Mesendoderm (in vitro differentiated cells): ENCODE results near the gene TAB2.

Source experiments
- DNase-seq: peaks from one replicate; pipeline ENCODE4 v3.0.0; 2013
- H2AK5ac ChIP-seq: 2 replicates; pipeline ENCODE4 v1.6.1; 2013; ENCODE audit warnings: low read length, inconsistent platforms
- H2BK120ac ChIP-seq: 2 replicates; pipeline ENCODE4 v1.6.1; 2013; ENCODE audit warnings: low read depth, mild to moderate bottlenecking, low read length, moderate library complexity, mixed read lengths
- H2BK15ac ChIP-seq: replicated peaks from 2 replicates; pipeline ENCODE4 v1.6.1; 2013; ENCODE audit warnings: low read depth, mild to moderate bottlenecking, moderate library complexity
- H2BK5ac ChIP-seq: 2 replicates; pipeline ENCODE4 v1.6.1; 2013; ENCODE audit warnings: low read length, inconsistent platforms
- H3K18ac ChIP-seq: 2 replicates; pipeline ENCODE4 v1.6.1; 2013; ENCODE audit warnings: mild to moderate bottlenecking, low read length, mixed read lengths
- H3K23ac ChIP-seq: one replicate; pipeline ENCODE4 v1.6.1; 2013; ENCODE audit warnings: low read length
- H3K27ac ChIP-seq: 2 replicates; pipeline ENCODE4 v1.5.1; 2013; ENCODE audit warnings: low read depth, mild to moderate bottlenecking, inconsistent platforms, low read length, moderate library complexity
- H3K27me3 ChIP-seq: 2 replicates; pipeline ENCODE4 v1.6.1; 2013; ENCODE audit warnings: low read length, control low read depth, mild to moderate bottlenecking, inconsistent platforms; ENCODE audit not compliant: insufficient read depth, poor library complexity
- H3K36me3 ChIP-seq: 2 replicates; pipeline ENCODE4 v1.6.1; 2013; ENCODE audit warnings: low read length, inconsistent platforms; ENCODE audit not compliant: control insufficient read depth, insufficient read depth
- H3K4ac ChIP-seq: one replicate; pipeline ENCODE4 v1.6.1; 2013; ENCODE audit warnings: low read depth, mild to moderate bottlenecking, low read length, moderate library complexity
- H3K4me1 ChIP-seq: 2 replicates; pipeline ENCODE4 v1.6.1; 2013; ENCODE audit warnings: low read depth, low read length, inconsistent platforms; ENCODE audit not compliant: control insufficient read depth
- H3K4me2 ChIP-seq: 2 replicates; pipeline ENCODE4 v1.6.1; 2013; ENCODE audit warnings: low read length
- H3K4me3 ChIP-seq: 2 replicates; pipeline ENCODE4 v1.5.1; 2013; ENCODE audit warnings: mild to moderate bottlenecking, low read length
- H3K56ac ChIP-seq: one replicate; pipeline ENCODE4 v1.6.1; 2013; ENCODE audit warnings: low read length
- H3K79me1 ChIP-seq: 2 replicates; pipeline ENCODE4 v1.6.1; 2013; ENCODE audit warnings: low read length, inconsistent platforms
- H3K79me2 ChIP-seq: 2 replicates; pipeline ENCODE4 v1.6.1; 2013; ENCODE audit warnings: mild to moderate bottlenecking, low read length; ENCODE audit not compliant: control insufficient read depth, insufficient read depth
- H3K9ac ChIP-seq: 2 replicates; pipeline ENCODE4 v1.6.1; 2013; ENCODE audit warnings: low read length, inconsistent platforms
- H4K5ac ChIP-seq: one replicate; pipeline ENCODE4 v1.6.1; 2013; ENCODE audit warnings: low read length
- H4K8ac ChIP-seq: one replicate; pipeline ENCODE4 v1.6.1; 2013; ENCODE audit warnings: low read depth, mild to moderate bottlenecking, control low read depth, low read length, moderate library complexity
- WGBS: extraction: QIAGEN DNeasy Blood & Tissue Kit; methylation state at CpG from one replicate; pipeline ENCODE4 v1.1.7; 2013; ENCODE audit warnings: low lambda C conversion rate, missing lambda C conversion rate; ENCODE audit not compliant: insufficient coverage; ENCODE audit errors: extremely low coverage; 5-methylcytosine and 5-hydroxymethylcytosine counted together

The TAB2 gene

DNA sequence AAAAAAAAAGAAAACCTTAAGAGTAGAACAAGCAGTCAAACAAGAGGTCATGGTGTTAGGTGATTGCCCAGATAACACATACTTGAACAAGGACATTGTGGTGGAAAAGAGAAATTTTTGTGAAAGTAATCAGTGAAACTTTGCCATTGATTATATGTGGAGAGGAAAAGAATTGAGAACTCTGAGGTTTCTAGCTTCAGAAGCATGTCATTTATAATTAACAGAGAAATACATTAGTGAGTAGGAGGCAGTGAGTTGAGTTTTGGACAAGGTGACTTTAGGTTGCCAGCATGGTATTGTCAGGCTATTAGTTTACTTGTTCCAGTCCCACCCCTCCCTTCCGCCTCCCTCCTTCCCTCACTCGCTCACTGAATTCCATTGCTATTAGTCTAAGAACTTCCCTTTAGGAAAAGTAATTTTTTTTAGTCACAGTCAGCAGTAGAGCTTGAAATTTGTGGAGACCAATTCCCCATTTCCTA lies 17.2 kb downstream of the TAB2 start:
- Histone ChIP-seq H3K27ac (no peak overlapping the region), H2AK5ac (no peak overlapping the region)
- WGBS = no CpG with 5 or more reads among the region's 2 CpGs

DNA sequence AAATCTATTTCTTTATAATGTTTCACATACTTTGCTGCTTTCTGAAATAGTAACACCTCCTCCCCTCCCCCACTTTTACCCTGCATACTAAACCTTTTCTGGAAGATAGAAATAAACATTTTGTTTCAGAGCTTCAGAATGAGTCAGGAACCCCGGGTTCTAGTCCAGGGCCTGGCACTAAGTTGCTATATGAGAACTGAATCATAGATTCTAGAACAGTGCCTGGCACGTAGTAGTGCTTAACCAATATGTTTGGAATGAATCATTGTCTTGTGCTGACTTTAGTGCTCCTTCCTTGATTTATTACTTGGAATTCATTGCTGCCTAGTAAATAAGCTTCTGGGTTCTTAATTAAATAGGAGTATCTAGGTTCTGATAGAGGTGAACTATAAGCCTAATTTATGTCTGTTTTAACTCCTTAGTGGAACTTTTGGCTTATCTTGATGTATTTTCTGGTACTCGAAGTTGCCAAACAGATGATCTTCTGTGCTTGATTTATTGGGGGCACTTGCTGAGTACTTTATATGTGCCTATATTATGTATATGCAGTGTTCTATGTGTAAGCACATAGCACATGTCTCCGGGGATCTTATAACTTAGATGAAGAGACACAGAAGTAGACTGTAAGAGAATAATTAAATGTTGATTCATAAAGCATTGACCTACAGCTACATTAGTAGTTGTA lies 18.6 kb downstream of the TAB2 start:
- no peak overlapping the region for H4K5ac ChIP-seq
- no peak overlapping the region for H2BK15ac ChIP-seq
- H4K8ac ChIP-seq = no peak overlapping the region
- H3K18ac ChIP-seq = peak overlapping the region; percentile 68
- H2AK5ac ChIP-seq = no peak overlapping the region
- H3K27me3 ChIP-seq = no peaks in the 10 kb centered on the region
- DNase-seq = no peak
- H3K36me3 ChIP-seq = no peaks in the 10 kb centered on the region
- peaks cover 65% of the 10 kb centered on the region for H3K79me2 ChIP-seq
- no peak overlapping the region for H3K4me3 ChIP-seq
- no peak overlapping the region for H3K9ac ChIP-seq
- H2BK120ac ChIP-seq = no peak overlapping the region
- H3K56ac ChIP-seq = no peak overlapping the region
- peaks cover 5% of the 10 kb centered on the region for H3K79me1 ChIP-seq
- H3K23ac ChIP-seq = no peak overlapping the region
- H3K4me1 ChIP-seq = no peaks in the 10 kb centered on the region
- WGBS = no CpG with 5 or more reads among the region's 4 CpGs
- no peak overlapping the region for H3K4ac ChIP-seq
- H3K27ac ChIP-seq = no peak overlapping the region
- no peak overlapping the region for H3K4me2 ChIP-seq
- no peak overlapping the region for H2BK5ac ChIP-seq

More for the DNA sequence above, 17.2 kb downstream of the TAB2 start:
- Histone ChIP-seq H4K5ac (no peak overlapping the region), H3K4me1 (no peaks in the 10 kb centered on the region), H3K4me3 (no peak overlapping the region), H3K9ac (no peak overlapping the region), H2BK120ac (no peak overlapping the region), H3K23ac (no peak overlapping the region), H3K36me3 (no peaks in the 10 kb centered on the region), H3K18ac (no peak overlapping the region), H3K79me1 (peaks cover 5% of the 10 kb centered on the region), H3K27me3 (no peaks in the 10 kb centered on the region), H4K8ac (no peak overlapping the region), H2BK15ac (no peak overlapping the region), H3K56ac (no peak overlapping the region), H3K4ac (no peak overlapping the region), H2BK5ac (no peak overlapping the region), H3K4me2 (no peak overlapping the region), H3K79me2 (peaks cover 75% of the 10 kb centered on the region)
- DNase-seq = peak; percentile 58

DNA sequence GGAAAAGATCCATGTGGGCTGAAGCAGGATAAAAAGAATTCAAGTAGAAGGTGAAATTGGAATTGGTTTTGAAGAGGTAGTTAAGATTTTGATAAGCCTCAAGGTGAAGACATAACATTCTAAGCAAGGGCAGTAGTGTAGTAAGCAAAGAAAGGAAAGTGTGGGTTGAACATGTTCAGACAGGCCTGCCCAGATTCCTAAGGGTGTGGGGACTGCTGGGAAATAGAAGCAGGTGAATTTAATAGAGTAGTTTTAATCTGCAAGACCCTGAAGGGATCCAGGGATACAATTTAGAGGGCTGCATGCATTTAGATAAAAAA lies 19.1 kb downstream of the TAB2 start:
- no peaks in the 10 kb centered on the region for H3K4me1 ChIP-seq

DNA sequence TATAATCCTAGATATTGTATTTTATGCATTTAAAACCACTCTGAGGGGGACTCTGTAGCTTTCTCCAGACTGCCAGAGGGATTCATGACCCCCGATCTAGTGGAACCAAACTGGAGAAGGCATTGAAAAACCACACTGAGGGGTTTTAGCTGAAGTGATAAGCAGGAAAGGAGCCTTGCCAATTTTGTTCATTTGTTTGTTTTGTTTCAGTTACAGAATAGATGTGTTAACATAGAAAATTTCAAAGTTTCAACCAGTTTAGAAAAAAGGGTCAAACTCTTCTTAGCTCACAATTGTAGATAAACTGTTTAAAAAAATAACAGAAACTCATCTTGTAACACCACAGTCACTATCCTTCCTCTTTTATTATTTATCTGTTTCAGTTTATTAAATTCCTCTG lies 19.8 kb downstream of the TAB2 start:
- Histone ChIP-seq H4K5ac (no peak overlapping the region), H2AK5ac (no peak overlapping the region), H3K79me2 (peaks cover 62% of the 10 kb centered on the region), H3K4ac (no peak overlapping the region), H2BK5ac (no peak overlapping the region), H3K27ac (no peak overlapping the region), H3K4me1 (no peaks in the 10 kb centered on the region), H3K18ac (no peak overlapping the region), H2BK120ac (no peak overlapping the region), H4K8ac (no peak overlapping the region), H3K36me3 (no peaks in the 10 kb centered on the region), H3K27me3 (no peaks in the 10 kb centered on the region), H3K4me2 (no peak overlapping the region), H3K23ac (no peak overlapping the region), H2BK15ac (no peak overlapping the region), H3K56ac (no peak overlapping the region), H3K79me1 (peaks cover 5% of the 10 kb centered on the region), H3K4me3 (no peak overlapping the region), H3K9ac (no peak overlapping the region)
- WGBS = no CpG with 5 or more reads among the region's 1 CpG
- DNase-seq = no peak

More for the DNA sequence above, 19.1 kb downstream of the TAB2 start:
- no peak overlapping the region for H2AK5ac ChIP-seq
- no peak overlapping the region for H2BK120ac ChIP-seq
- H3K79me2 ChIP-seq = peaks cover 65% of the 10 kb centered on the region
- H4K5ac ChIP-seq = no peak overlapping the region
- no peak overlapping the region for H3K9ac ChIP-seq
- H3K4me2 ChIP-seq = no peak overlapping the region
- no peak for DNase-seq
- no peak overlapping the region for H3K23ac ChIP-seq
- H2BK15ac ChIP-seq = no peak overlapping the region
- H3K36me3 ChIP-seq = no peaks in the 10 kb centered on the region
- no peak overlapping the region for H3K4ac ChIP-seq
- H2BK5ac ChIP-seq = no peak overlapping the region
- peaks cover 5% of the 10 kb centered on the region for H3K79me1 ChIP-seq
- H3K18ac ChIP-seq = no peak overlapping the region
- H3K56ac ChIP-seq = no peak overlapping the region
- H3K27me3 ChIP-seq = no peaks in the 10 kb centered on the region
- no peak overlapping the region for H4K8ac ChIP-seq
- no peak overlapping the region for H3K4me3 ChIP-seq
- no peak overlapping the region for H3K27ac ChIP-seq

DNA sequence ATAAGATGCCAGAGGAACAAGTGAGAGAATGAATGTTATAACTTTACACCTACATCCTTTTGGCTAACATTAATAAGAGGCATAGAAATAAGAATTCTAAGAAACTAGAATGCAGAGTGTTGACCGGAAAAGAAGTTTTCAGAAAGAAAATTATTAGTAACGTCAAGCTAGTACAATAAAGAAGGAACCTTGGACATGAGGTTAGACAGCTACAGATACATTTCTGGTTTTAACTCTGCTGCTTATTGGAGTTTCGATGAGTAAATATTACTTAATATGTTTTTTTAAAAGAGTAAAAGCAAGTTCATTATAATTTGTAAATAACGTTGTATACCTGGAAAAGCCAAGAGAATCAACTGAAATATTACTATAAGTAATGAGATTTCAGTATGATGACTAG lies 22.7 kb downstream of the TAB2 start:
- H3K27ac ChIP-seq = no peak overlapping the region
- H3K79me1 ChIP-seq = no peaks in the 10 kb centered on the region
- no peak overlapping the region for H3K4me3 ChIP-seq
- no peak overlapping the region for H3K56ac ChIP-seq
- H3K27me3 ChIP-seq = no peaks in the 10 kb centered on the region
- H3K9ac ChIP-seq = no peak overlapping the region
- no peak for DNase-seq
- H3K79me2 ChIP-seq = peaks cover 51% of the 10 kb centered on the region
- H3K36me3 ChIP-seq = no peaks in the 10 kb centered on the region
- H4K8ac ChIP-seq = no peak overlapping the region
- H3K4me1 ChIP-seq = no peaks in the 10 kb centered on the region
- no peak overlapping the region for H4K5ac ChIP-seq
- no peak overlapping the region for H2AK5ac ChIP-seq
- H2BK5ac ChIP-seq = no peak overlapping the region
- H3K23ac ChIP-seq = no peak overlapping the region
- H3K4me2 ChIP-seq = no peak overlapping the region
- H3K18ac ChIP-seq = no peak overlapping the region
- WGBS = 100% methylated on average over 2 of the region's 4 CpGs
- H3K4ac ChIP-seq = no peak overlapping the region
- H2BK120ac ChIP-seq = no peak overlapping the region
- no peak overlapping the region for H2BK15ac ChIP-seq

DNA sequence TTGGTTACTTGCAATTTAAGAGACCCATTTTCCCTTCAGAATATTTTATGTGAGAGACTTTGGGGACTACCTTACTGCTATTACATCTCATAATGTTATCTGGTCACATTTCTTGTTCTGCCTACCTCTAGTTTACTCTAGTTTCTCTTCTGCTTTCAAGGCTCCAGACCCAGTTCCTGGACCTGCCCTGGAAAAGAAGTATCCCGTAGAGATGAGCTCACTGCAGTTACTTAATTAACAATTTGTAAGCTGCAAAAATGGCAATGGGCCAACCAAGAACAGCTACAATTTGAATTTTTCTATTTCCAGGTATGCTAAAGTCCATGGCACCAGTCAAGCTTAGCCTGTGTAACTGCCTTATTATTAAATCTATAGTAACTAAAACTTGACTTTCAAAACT lies 25.0 kb downstream of the TAB2 start:
- Histone ChIP-seq H3K18ac (no peak overlapping the region), H3K56ac (no peak overlapping the region), H3K27ac (no peak overlapping the region), H2BK15ac (no peak overlapping the region), H3K23ac (no peak overlapping the region), H4K8ac (no peak overlapping the region), H3K27me3 (no peaks in the 10 kb centered on the region), H3K4ac (no peak overlapping the region), H2BK5ac (no peak overlapping the region), H2AK5ac (no peak overlapping the region), H3K36me3 (no peaks in the 10 kb centered on the region), H3K9ac (no peak overlapping the region), H3K79me1 (peaks cover 4% of the 10 kb centered on the region), H4K5ac (no peak overlapping the region), H3K4me2 (no peak overlapping the region), H3K4me3 (no peak overlapping the region), H2BK120ac (no peak overlapping the region), H3K79me2 (peaks cover 43% of the 10 kb centered on the region), H3K4me1 (no peaks in the 10 kb centered on the region)
- no CpG with 5 or more reads among the region's 1 CpG for WGBS
- no peak for DNase-seq
